NCI-H1694 (cell line): ENCODE results near the gene COG5.
"Not testable (repeated sequence)": the region's sequence is repeated elsewhere in the genome, so short reads cannot be mapped to it uniquely, and the experiment has no call there.

Experiments
- DNase-seq: peaks from one replicate; lab custom pipeline; 2025; lab: John Stamatoyannopoulos, UW

The COG5 gene

GRCh38 chr7:107276220-107276827 is 287.4 kb downstream of the COG5 start:
- no peak for DNase-seq

- no peak for DNase-seq
These were observed 289.2 kb downstream of the COG5 start for GRCh38 chr7:107274506-107274905.

- DNase-seq: no peak
These were observed 293.9 kb downstream of the COG5 start for GRCh38 chr7:107269790-107270189.

GRCh38 chr7:107268594-107268993 is 295.1 kb downstream of the COG5 start:
- no peak for DNase-seq

GRCh38 chr7:107267138-107267537 is 296.6 kb downstream of the COG5 start:
- no peak for DNase-seq

GRCh38 chr7:107264723-107265122 is 299.0 kb downstream of the COG5 start:
- no peak for DNase-seq

GRCh38 chr7:107262857-107263256 is 300.9 kb downstream of the COG5 start:
- DNase-seq: no peak

- DNase-seq: no peak
These were observed 305.0 kb downstream of the COG5 start for GRCh38 chr7:107258737-107259136.

- no peak for DNase-seq
These were observed 308.1 kb downstream of the COG5 start for GRCh38 chr7:107255602-107256001.

- DNase-seq: no peak
These were observed 309.2 kb downstream of the COG5 start for GRCh38 chr7:107254398-107254985.

GRCh38 chr7:107253599-107253998 is 310.1 kb downstream of the COG5 start:
- DNase-seq: no peak

- no peak for DNase-seq
These were observed 311.8 kb downstream of the COG5 start for GRCh38 chr7:107251963-107252362.

GRCh38 chr7:107248551-107249316 is 315.0 kb downstream of the COG5 start:
- DNase-seq: no peak

GRCh38 chr7:107246836-107247235 is 316.9 kb downstream of the COG5 start:
- not testable (repeated sequence) for DNase-seq

GRCh38 chr7:107244613-107245012 is 319.1 kb downstream of the COG5 start:
- DNase-seq: no peak

GRCh38 chr7:107242267-107242666 is 321.5 kb downstream of the COG5 start:
- no peak for DNase-seq

GRCh38 chr7:107237451-107237850 is 326.3 kb downstream of the COG5 start:
- no peak for DNase-seq

GRCh38 chr7:107236862-107237261 is 326.9 kb downstream of the COG5 start:
- no peak for DNase-seq

- DNase-seq: no peak
These were observed 329.3 kb downstream of the COG5 start for GRCh38 chr7:107234436-107234835.

- no peak for DNase-seq
These were observed 329.7 kb downstream of the COG5 start for GRCh38 chr7:107233981-107234380.

GRCh38 chr7:107233174-107233573 is 330.5 kb downstream of the COG5 start:
- DNase-seq: no peak

- DNase-seq: no peak
These were observed 331.1 kb downstream of the COG5 start for GRCh38 chr7:107232568-107233090.

GRCh38 chr7:107230334-107230733 is 333.4 kb downstream of the COG5 start:
- DNase-seq: no peak
